Kidney (tissue), 14 donors: ENCODE results near the gene BAD. TPM values are rescaled to one million over a fixed set of nuclear protein-coding genes. Genes with fewer than 3 reads are reported as not detected.

Experiments
- DNase-seq, 5 donors: peaks; one replicate each; pipeline ENCODE4 v3.0.0-alpha.2; 2013 to 2020
- FAIRE-seq: peaks from 2 replicates; lab custom pipeline; 2012; peaks lifted over from hg19 to GRCh38; lab: Jason Lieb, UNC
- H3K27ac ChIP-seq, 2 donors: one replicate each; pipeline ENCODE4 v1.7.0; 2013; ENCODE audit warnings: low read depth in 2 of 2, low read length in 2 of 2, inconsistent platforms in 1 of 2
- H3K27me3 ChIP-seq: one replicate; pipeline ENCODE4 v1.7.1; 2013; ENCODE audit warnings: low read length, inconsistent platforms; ENCODE audit not compliant: control insufficient read depth, insufficient read depth
- H3K36me3 ChIP-seq, 3 donors: one replicate each; pipeline versions ENCODE4 v1.7.0 to v1.7.1; 2013; ENCODE audit warnings: low read length in 3 of 3, control low read depth in 1 of 3, inconsistent platforms in 1 of 3; ENCODE audit not compliant: insufficient read depth in 3 of 3, control insufficient read depth in 2 of 3
- H3K4me1 ChIP-seq, 3 donors: one replicate each; pipeline versions ENCODE4 v1.7.0 to v1.7.1; 2013; ENCODE audit warnings: low read length in 3 of 3, inconsistent platforms in 1 of 3, low read depth in 1 of 3; ENCODE audit not compliant: control insufficient read depth in 2 of 3, insufficient read depth in 2 of 3
- H3K4me3 ChIP-seq, 3 donors: one replicate each; pipeline versions ENCODE4 v1.7.0 to v1.8.1; 2013; ENCODE audit warnings: low read length in 3 of 3, control low read depth in 1 of 3, inconsistent platforms in 1 of 3
- H3K9ac ChIP-seq, 3 donors: one replicate each; pipeline versions ENCODE4 v1.7.0 to v1.7.1; 2013; ENCODE audit warnings: low read length in 3 of 3, control low read depth in 1 of 3, inconsistent platforms in 1 of 3
- H3K9me3 ChIP-seq, 3 donors: one replicate each; pipeline versions ENCODE4 v1.7.0 to v1.7.1; 2013; ENCODE audit warnings: low read length in 3 of 3, control low read depth in 1 of 3, inconsistent platforms in 1 of 3; ENCODE audit not compliant: control insufficient read depth in 2 of 3, insufficient read depth in 1 of 3
- intact Hi-C: fragments of 100-400 bp; cut with DNase I; formaldehyde crosslinking; loops from one replicate; pipeline ENCODE4 v1.11.1; 2022
- polyA plus RNA-seq: library from polyadenylated mRNA; stranded (reverse); fragments of 350-450 nt; fragmentation: Illumina TruSeq; extraction: RNeasy Lipid Tissue Mini Kit (QIAGEN cat#74804); gene quantifications from one replicate; pipeline ENCODE4 v1.2.3, GENCODE V29; 2014; ENCODE audit warnings: low read depth, low replicate concordance; ENCODE audit not compliant: insufficient read depth
- total RNA-seq: library from RNA; stranded (reverse); fragmentation: NEBNext Ultra II Directional; extraction: Animal tissue kit (Norgen Biotek cat#: 25700); gene quantifications from one replicate; pipeline ENCODE4 v1.2.1, GENCODE V29; 2021
- TF ChIP-seq, protein P1 (sequence below): IDR thresholded peaks from 3 replicates; pipeline ENCODE4 v1.5.1; 2012; ENCODE audit warnings: mild to moderate bottlenecking, moderate library complexity, borderline replicate concordance; ENCODE audit not compliant: insufficient read depth; ENCODE audit errors: extremely low read depth
- donor health status: control.
- donor health status: control.
- donor health status: control.
- donor health status: control.
- donor health status: control.
- donor health status: DM: yes; HTN: yes; CAD: no.
- donor health status: Normal renal cell carcinoma (clear cell type).

Gene BAD
- total and polyA plus RNA-seq, 2 donors from 2014 or later, result 59.8 to 157 TPM

DNA sequence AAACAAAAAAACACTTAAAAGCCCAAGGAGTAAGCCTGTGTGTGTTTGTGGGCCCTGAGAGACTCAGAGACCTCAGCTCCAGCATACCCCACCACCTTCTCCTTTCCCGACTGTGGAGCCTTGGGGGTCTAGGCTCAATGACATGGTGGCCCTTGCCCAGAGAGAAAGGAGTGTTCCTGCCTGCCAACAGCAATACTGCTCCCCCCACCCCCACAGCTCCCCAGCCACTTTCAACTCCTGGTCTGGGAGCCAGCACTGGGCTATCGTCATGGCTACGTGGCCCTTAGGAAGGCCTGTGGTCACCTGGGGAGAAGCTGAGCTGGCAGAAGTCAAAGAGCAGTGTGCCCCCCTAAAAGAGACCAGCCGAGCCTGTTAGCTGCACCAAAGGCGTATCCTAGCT, 40.4 kb downstream of the BAD start:
- FAIRE-seq (no peak), DNase-seq (no peak)
- Histone ChIP-seq H3K9ac (no peak overlapping the region), H3K9me3 (no peaks in the 10 kb centered on the region), H3K4me3 (no peak overlapping the region), H3K27me3 (no peaks in the 10 kb centered on the region), H3K4me1 (peaks cover 0 to 40% (median 12%) of the 10 kb centered on the region in 3 donors), H3K27ac (no peak overlapping the region), H3K36me3 (peaks cover 0 to 9% (median 4%) of the 10 kb centered on the region in 3 donors)
- intact Hi-C loops, result no loop called here
- TF ChIP-seq, protein P1, sequence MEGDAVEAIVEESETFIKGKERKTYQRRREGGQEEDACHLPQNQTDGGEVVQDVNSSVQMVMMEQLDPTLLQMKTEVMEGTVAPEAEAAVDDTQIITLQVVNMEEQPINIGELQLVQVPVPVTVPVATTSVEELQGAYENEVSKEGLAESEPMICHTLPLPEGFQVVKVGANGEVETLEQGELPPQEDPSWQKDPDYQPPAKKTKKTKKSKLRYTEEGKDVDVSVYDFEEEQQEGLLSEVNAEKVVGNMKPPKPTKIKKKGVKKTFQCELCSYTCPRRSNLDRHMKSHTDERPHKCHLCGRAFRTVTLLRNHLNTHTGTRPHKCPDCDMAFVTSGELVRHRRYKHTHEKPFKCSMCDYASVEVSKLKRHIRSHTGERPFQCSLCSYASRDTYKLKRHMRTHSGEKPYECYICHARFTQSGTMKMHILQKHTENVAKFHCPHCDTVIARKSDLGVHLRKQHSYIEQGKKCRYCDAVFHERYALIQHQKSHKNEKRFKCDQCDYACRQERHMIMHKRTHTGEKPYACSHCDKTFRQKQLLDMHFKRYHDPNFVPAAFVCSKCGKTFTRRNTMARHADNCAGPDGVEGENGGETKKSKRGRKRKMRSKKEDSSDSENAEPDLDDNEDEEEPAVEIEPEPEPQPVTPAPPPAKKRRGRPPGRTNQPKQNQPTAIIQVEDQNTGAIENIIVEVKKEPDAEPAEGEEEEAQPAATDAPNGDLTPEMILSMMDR, result no peak

DNA sequence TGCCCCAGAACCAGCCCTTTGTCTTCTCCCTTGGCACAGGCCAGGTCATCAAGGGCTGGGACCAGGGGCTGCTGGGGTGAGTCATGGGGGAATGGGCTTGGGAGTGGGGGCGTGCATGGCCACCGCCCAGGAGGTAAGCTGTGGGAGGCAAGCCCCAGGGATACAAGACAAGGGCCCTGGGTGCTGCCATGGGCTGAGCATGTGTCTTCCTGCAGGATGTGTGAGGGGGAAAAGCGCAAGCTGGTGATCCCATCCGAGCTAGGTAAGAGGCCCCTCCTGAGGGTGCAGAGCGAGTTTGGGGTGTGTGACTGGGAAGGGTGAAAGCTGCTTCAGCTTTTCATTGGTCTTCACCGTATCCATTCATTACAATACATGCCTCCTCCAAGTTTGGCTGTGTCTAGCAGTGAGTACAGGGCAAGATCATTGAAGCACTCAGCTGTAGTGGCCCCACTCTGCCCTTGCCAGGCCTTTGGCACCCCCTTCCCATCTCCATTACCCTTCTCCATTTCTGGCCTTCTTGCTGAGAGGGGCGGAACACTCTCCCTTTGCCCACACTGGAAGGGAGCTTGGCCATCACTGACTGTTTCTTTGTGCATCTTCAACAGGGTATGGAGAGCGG, 41.1 kb downstream of the BAD start:
- no peak overlapping the region for H3K4me3 ChIP-seq

DNA sequence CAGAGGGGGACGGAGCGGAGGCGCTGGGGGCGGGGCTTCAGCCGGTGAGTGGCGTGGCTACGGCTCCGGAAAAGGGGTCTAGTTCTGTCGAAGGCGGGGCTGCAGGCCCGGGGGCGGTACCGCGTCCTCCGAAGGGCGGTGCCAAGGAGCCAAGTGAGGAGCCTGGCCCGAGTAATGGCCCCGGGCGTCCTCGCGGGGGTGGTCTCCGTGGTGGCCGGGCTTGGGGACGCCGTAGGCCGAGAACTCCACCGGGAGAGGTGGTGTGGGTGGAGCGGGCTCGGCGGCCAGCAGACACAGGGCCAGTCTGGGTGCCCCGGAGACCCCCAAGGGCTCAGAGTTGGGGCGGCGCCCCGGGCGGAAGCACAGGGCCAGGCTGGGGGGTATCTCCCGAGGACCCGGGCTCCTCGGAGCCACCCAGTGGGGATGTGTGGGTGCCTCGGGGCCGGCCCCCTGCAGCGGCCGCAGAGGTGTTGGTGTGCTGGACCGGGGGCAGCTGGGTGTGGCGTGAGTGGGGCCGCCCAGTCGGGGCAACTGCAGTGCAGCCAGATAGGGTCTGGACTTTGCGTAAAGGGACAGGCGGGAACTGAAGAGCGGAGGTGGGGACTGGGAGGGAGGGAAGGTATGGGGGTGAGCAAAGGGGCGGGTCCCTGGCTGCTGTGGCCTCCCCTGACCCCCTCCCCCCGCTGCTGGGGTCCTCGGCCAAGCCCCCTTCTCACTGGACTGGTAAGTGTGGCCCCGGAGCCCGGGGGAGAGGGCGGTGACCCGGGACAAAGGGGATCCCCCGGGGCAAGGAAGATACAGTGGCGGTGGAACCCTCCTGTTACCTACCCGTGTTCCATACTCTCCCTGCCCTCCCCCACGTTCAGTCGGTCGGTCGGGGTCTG, 42.7 kb downstream of the BAD start:
- FAIRE-seq, result peak; percentile 72

More for the DNA sequence above, 41.1 kb downstream of the BAD start:
- no peak for DNase-seq
- Histone ChIP-seq H3K4me1 (peaks cover 0 to 40% (median 15%) of the 10 kb centered on the region in 3 donors), H3K27ac (no peak overlapping the region), H3K9ac (peak overlapping the region in 1 of 3 donors; percentile 12), H3K9me3 (no peaks in the 10 kb centered on the region), H3K27me3 (no peaks in the 10 kb centered on the region), H3K36me3 (peaks cover 0 to 10% (median 7%) of the 10 kb centered on the region in 3 donors)
- TF ChIP-seq, protein P1, result no peak
- no peak for FAIRE-seq
- intact Hi-C loops, result no loop called here

More for the DNA sequence above, 42.7 kb downstream of the BAD start:
- H3K27ac ChIP-seq, result peak overlapping the region; percentile 100
- no peaks in the 10 kb centered on the region for H3K9me3 ChIP-seq
- peaks cover 0 to 39% (median 23%) of the 10 kb centered on the region in 3 donors for H3K4me1 ChIP-seq
- H3K36me3 ChIP-seq, result peaks cover 0 to 18% (median 12%) of the 10 kb centered on the region in 3 donors
- intact Hi-C loops, result no loop called here
- H3K9ac ChIP-seq, result peak overlapping the region; percentile 20 to 80 (median 69)
- TF ChIP-seq, protein P1, result peak; percentile 12
- no peaks in the 10 kb centered on the region for H3K27me3 ChIP-seq
- peak overlapping the region; percentile 48 to 91 (median 63) for H3K4me3 ChIP-seq
- DNase-seq, result peak in 3 of 5 donors; percentile 72 to 94 (median 92)
